Measurements from ENCODE around the gene NCK2.

NCK2 gene

GRCh38 chr2:105856581-105856980 lies 111.9 kb downstream of the NCK2 start:
- no peak overlapping the region for H3K4me2 ChIP-seq (ENCODE audit: low read length)
- H3K79me2 ChIP-seq (ENCODE audit: insufficient read depth, low read length), result no peaks in the 10 kb centered on the region
- H3K9me2 ChIP-seq (ENCODE audit: low read depth, low read length), result no peaks in the 10 kb centered on the region
- H3K27me3 ChIP-seq (ENCODE audit: insufficient read depth, low read length), result no peaks in the 10 kb centered on the region
- no peaks in the 10 kb centered on the region for H4K20me1 ChIP-seq (ENCODE audit: insufficient read depth, low read length)
- no peaks in the 10 kb centered on the region for H3F3A ChIP-seq (ENCODE audit: insufficient read depth, low read length)
- H3K36me3 ChIP-seq (ENCODE audit: insufficient read depth, low read length), result no peaks in the 10 kb centered on the region
- TF ChIP-seq EZH2 (IDR thresholded peaks at IDR 0.05; ENCODE audit: borderline replicate concordance, low read length), result no peak
- TF ChIP-seq, protein P1, sequence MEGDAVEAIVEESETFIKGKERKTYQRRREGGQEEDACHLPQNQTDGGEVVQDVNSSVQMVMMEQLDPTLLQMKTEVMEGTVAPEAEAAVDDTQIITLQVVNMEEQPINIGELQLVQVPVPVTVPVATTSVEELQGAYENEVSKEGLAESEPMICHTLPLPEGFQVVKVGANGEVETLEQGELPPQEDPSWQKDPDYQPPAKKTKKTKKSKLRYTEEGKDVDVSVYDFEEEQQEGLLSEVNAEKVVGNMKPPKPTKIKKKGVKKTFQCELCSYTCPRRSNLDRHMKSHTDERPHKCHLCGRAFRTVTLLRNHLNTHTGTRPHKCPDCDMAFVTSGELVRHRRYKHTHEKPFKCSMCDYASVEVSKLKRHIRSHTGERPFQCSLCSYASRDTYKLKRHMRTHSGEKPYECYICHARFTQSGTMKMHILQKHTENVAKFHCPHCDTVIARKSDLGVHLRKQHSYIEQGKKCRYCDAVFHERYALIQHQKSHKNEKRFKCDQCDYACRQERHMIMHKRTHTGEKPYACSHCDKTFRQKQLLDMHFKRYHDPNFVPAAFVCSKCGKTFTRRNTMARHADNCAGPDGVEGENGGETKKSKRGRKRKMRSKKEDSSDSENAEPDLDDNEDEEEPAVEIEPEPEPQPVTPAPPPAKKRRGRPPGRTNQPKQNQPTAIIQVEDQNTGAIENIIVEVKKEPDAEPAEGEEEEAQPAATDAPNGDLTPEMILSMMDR (IDR thresholded peaks at IDR 0.05; ENCODE audit: low read length), result no peak
- H3K4me3 ChIP-seq (ENCODE audit: low read depth, low read length, poor library complexity, severe bottlenecking), result no peak overlapping the region
- no peak overlapping the region for H3K9ac ChIP-seq (ENCODE audit: low read length)
- no peak overlapping the region for H3K27ac ChIP-seq (ENCODE audit: low read depth, low read length, poor library complexity, severe bottlenecking)
- H3K9me3 ChIP-seq (ENCODE audit: low read length), result no peaks in the 10 kb centered on the region
- H3K4me1 ChIP-seq (ENCODE audit: insufficient read depth, low read length, severe bottlenecking), result no peaks in the 10 kb centered on the region
- no peak overlapping the region for H2AFZ ChIP-seq (ENCODE audit: low read length)

GRCh38 chr2:105857076-105857740 lies 112.5 kb downstream of the NCK2 start:
- no peaks in the 10 kb centered on the region for H4K20me1 ChIP-seq (ENCODE audit: insufficient read depth, low read length)

GRCh38 chr2:105858868-105859693 lies 114.4 kb downstream of the NCK2 start:
- no peaks in the 10 kb centered on the region for H3K4me1 ChIP-seq (ENCODE audit: insufficient read depth, low read length, severe bottlenecking)
- no peaks in the 10 kb centered on the region for H3K9me2 ChIP-seq (ENCODE audit: low read depth, low read length)
- TF ChIP-seq, protein P1 (IDR thresholded peaks at IDR 0.05; ENCODE audit: low read length), result no peak
- no peak for TF ChIP-seq EZH2 (IDR thresholded peaks at IDR 0.05; ENCODE audit: borderline replicate concordance, low read length)
- H3K27me3 ChIP-seq (ENCODE audit: insufficient read depth, low read length), result no peaks in the 10 kb centered on the region
- H3F3A ChIP-seq (ENCODE audit: insufficient read depth, low read length), result no peaks in the 10 kb centered on the region
- no peaks in the 10 kb centered on the region for H3K9me3 ChIP-seq (ENCODE audit: low read length)
- H3K36me3 ChIP-seq (ENCODE audit: insufficient read depth, low read length), result no peaks in the 10 kb centered on the region
- no peak overlapping the region for H3K9ac ChIP-seq (ENCODE audit: low read length)
- H3K4me3 ChIP-seq (ENCODE audit: low read depth, low read length, poor library complexity, severe bottlenecking), result no peak overlapping the region
- H3K79me2 ChIP-seq (ENCODE audit: insufficient read depth, low read length), result no peaks in the 10 kb centered on the region
- H2AFZ ChIP-seq (ENCODE audit: low read length), result no peak overlapping the region
- H3K4me2 ChIP-seq (ENCODE audit: low read length), result no peak overlapping the region
- H4K20me1 ChIP-seq (ENCODE audit: insufficient read depth, low read length), result no peaks in the 10 kb centered on the region
- no peak overlapping the region for H3K27ac ChIP-seq (ENCODE audit: low read depth, low read length, poor library complexity, severe bottlenecking)

More at GRCh38 chr2:105857076-105857740, 112.5 kb downstream of the NCK2 start:
- no peak overlapping the region for H3K4me3 ChIP-seq (ENCODE audit: low read depth, low read length, poor library complexity, severe bottlenecking)
- no peaks in the 10 kb centered on the region for H3K4me1 ChIP-seq (ENCODE audit: insufficient read depth, low read length, severe bottlenecking)
- H3K27me3 ChIP-seq (ENCODE audit: insufficient read depth, low read length), result no peaks in the 10 kb centered on the region
- H3K9ac ChIP-seq (ENCODE audit: low read length), result no peak overlapping the region
- no peak overlapping the region for H3K4me2 ChIP-seq (ENCODE audit: low read length)
- TF ChIP-seq EZH2 (IDR thresholded peaks at IDR 0.05; ENCODE audit: borderline replicate concordance, low read length), result no peak
- TF ChIP-seq, protein P1 (IDR thresholded peaks at IDR 0.05; ENCODE audit: low read length), result no peak
- H2AFZ ChIP-seq (ENCODE audit: low read length), result no peak overlapping the region
- no peaks in the 10 kb centered on the region for H3K79me2 ChIP-seq (ENCODE audit: insufficient read depth, low read length)
- no peaks in the 10 kb centered on the region for H3K9me2 ChIP-seq (ENCODE audit: low read depth, low read length)
- H3K9me3 ChIP-seq (ENCODE audit: low read length), result no peaks in the 10 kb centered on the region
- no peak overlapping the region for H3K27ac ChIP-seq (ENCODE audit: low read depth, low read length, poor library complexity, severe bottlenecking)
- H3F3A ChIP-seq (ENCODE audit: insufficient read depth, low read length), result no peaks in the 10 kb centered on the region
- no peaks in the 10 kb centered on the region for H3K36me3 ChIP-seq (ENCODE audit: insufficient read depth, low read length)
